Panc1 (cell line): ENCODE measurements around the gene NINJ2. TPM values are rescaled to one million over a fixed set of nuclear protein-coding genes. Genes with fewer than 3 reads are reported as not detected.

Experiments
- ATAC-seq: fragments of 200-7000 bp; cut with Tn5 transposase; 2 replicates; pipeline ENCODE4 v1.9.1; 2020; ENCODE audit warnings: mild to moderate bottlenecking, moderate library complexity
- BruUV-seq: library from RNA; stranded (reverse); fragments of 400-500 nt; replicated peaks from 2 replicates; lab custom pipeline; 2021; lab: Mats Ljungman, UMichigan
- CTCF ChIA-PET: fragments of 300-600 bp; sonication (Branson Sonifier 250); formaldehyde crosslinking; loops from one replicate; lab custom pipeline; 2022; ENCODE audit warnings: antibody characterized with exemption; lab: Charles Lee
- POLR2A ChIA-PET: fragments of 300-600 bp; sonication (Branson Sonifier 250); formaldehyde crosslinking; loops from one replicate; lab custom pipeline; 2022; ENCODE audit warnings: antibody characterized with exemption; lab: Charles Lee
- DNase-seq: peaks from one replicate; pipeline ENCODE4 v3.0.0-alpha.2; 2010; ENCODE audit warnings: low read depth, low spot score
- H3K27ac ChIP-seq: 2 replicates; pipeline ENCODE4 v1.5.1; 2011; ENCODE audit warnings: mild to moderate bottlenecking, low read length, inconsistent platforms
- H3K27me3 ChIP-seq: fragments of 200-500 bp; sonication (Bioruptor generic); 2 replicates; pipeline ENCODE4 v1.6.0; 2014; ENCODE audit warnings: low read length, inconsistent platforms; ENCODE audit not compliant: control insufficient read depth, insufficient read depth
- H3K36me3 ChIP-seq: fragments of 200-500 bp; sonication (Bioruptor generic); 2 replicates; pipeline ENCODE4 v1.5.1; 2014; ENCODE audit warnings: inconsistent platforms, mild to moderate bottlenecking, low read length, moderate library complexity; ENCODE audit not compliant: control insufficient read depth, insufficient read depth
- H3K4me1 ChIP-seq: 2 replicates; pipeline ENCODE4 v1.5.1; 2011; ENCODE audit warnings: inconsistent platforms, mild to moderate bottlenecking, low read length, moderate library complexity; ENCODE audit not compliant: control insufficient read depth, insufficient read depth
- H3K4me3 ChIP-seq, 2 experiments: 2 replicates each; pipeline ENCODE4 v1.5.1; 2011 to 2012; ENCODE audit warnings: low read depth in 2 of 2, low read length in 2 of 2, mild to moderate bottlenecking in 2 of 2, inconsistent platforms in 1 of 2, moderate library complexity in 1 of 2
- H3K9me3 ChIP-seq: fragments of 200-500 bp; sonication (Bioruptor generic); 2 replicates; pipeline ENCODE4 v1.5.1; 2014; ENCODE audit warnings: low read depth, mild to moderate bottlenecking, inconsistent platforms, low read length, moderate library complexity; ENCODE audit not compliant: control insufficient read depth, insufficient read depth
- POLR2AphosphoS5 ChIP-seq: IDR thresholded peaks from 2 replicates; pipeline ENCODE4 v1.6.1; 2012; ENCODE audit warnings: mild to moderate bottlenecking, low read depth, low read length, moderate library complexity
- SIN3A ChIP-seq: IDR thresholded peaks from 2 replicates; pipeline ENCODE4 v1.6.1; 2012; ENCODE audit warnings: low read depth, mild to moderate bottlenecking, low read length, moderate library complexity, borderline replicate concordance; ENCODE audit not compliant: insufficient read depth
- TCF7L2 ChIP-seq: IDR thresholded peaks from 2 replicates; pipeline ENCODE4 v1.6.1; 2011; ENCODE audit warnings: mild to moderate bottlenecking, low read depth, low read length, inconsistent platforms
- in situ Hi-C: cut with HindIII; loops from 2 replicates; pipeline ENCODE4 v1.10.0; 2016; ENCODE audit warnings: low sequenced_read_pairs, low pct_unique_long_range_greater_than_20kb
- intact Hi-C: fragments of 100-400 bp; cut with micrococcal nuclease; formaldehyde crosslinking; loops from one replicate; pipeline ENCODE4 v1.10.0; 2022; ENCODE audit not compliant: unreplicated experiment
- total RNA-seq: library from RNA; stranded (reverse); gene quantifications from one replicate; pipeline ENCODE4 v1.2.1, GENCODE V29; 2021; ENCODE audit not compliant: unreplicated experiment
- TF ChIP-seq, protein P1 (sequence below): fragments of 450-650 bp; IDR thresholded peaks from 2 replicates; pipeline ENCODE4 v1.5.1; 2017; ENCODE audit warnings: mild to moderate bottlenecking
- TF ChIP-seq, protein P2 (sequence below), 2 experiments: IDR thresholded peaks; 2 replicates each; pipeline ENCODE4 v1.6.1; 2011 to 2012; ENCODE audit warnings: low read depth in 2 of 2, control low read depth in 1 of 2, low read length in 1 of 2, mild to moderate bottlenecking in 1 of 2, moderate library complexity in 1 of 2; ENCODE audit not compliant: insufficient read depth in 1 of 2

NINJ2 gene
- total RNA-seq, 1 experiment from 2014 or later: 1.9 TPM

DNA sequence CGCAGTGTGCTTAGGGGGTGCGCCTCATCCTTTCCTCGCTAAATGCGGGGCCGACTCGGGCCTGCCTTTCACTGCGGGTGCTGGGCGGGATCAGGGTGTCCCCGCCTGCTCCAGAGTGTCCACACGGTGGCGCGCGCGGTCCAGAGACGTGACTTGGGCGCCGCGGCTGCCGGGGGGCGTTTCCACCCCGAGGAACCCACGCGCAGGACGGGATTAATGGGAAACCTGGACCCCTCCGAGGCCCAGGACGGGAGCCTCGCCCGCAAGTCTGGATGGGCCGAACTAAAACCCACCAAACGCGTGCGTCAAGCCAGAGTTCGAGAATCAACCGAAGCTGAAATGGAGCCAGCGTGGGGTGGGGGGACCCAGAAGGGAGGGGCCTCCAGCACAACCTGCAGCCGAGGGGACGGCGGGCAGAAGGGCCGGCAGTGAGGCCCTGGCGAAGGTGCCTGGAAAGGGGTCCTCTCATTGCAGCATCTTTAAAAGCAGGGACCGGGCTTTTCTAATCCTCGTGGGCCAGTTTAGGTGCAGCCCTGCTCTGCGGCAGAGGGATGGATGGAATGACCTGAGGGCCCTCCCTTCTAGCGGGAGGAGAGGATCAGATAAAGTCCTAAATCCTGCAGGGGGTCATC, 93.3 kb downstream of the NINJ2 start:
- in situ Hi-C loops (no loop called here), intact Hi-C loops (loop anchor here (10.0 kb wide), 1 partner anchor 65 kb away; no protein-coding TSS in a partner anchor)
- Histone ChIP-seq H3K4me1 (peaks cover 14% of the 10 kb centered on the region), H3K9me3 (no peaks in the 10 kb centered on the region), H3K36me3 (no peaks in the 10 kb centered on the region), H3K4me3 (peak overlapping the region; percentile 53 to 78), H3K27ac (peak overlapping the region; percentile 98), H3K27me3 (no peaks in the 10 kb centered on the region)
- TF ChIP-seq POLR2AphosphoS5 (peak; percentile 27; the same call in 1 of the 2 replicates), TCF7L2 (no peak)
- TF ChIP-seq, protein P1, sequence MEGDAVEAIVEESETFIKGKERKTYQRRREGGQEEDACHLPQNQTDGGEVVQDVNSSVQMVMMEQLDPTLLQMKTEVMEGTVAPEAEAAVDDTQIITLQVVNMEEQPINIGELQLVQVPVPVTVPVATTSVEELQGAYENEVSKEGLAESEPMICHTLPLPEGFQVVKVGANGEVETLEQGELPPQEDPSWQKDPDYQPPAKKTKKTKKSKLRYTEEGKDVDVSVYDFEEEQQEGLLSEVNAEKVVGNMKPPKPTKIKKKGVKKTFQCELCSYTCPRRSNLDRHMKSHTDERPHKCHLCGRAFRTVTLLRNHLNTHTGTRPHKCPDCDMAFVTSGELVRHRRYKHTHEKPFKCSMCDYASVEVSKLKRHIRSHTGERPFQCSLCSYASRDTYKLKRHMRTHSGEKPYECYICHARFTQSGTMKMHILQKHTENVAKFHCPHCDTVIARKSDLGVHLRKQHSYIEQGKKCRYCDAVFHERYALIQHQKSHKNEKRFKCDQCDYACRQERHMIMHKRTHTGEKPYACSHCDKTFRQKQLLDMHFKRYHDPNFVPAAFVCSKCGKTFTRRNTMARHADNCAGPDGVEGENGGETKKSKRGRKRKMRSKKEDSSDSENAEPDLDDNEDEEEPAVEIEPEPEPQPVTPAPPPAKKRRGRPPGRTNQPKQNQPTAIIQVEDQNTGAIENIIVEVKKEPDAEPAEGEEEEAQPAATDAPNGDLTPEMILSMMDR: peak; percentile 90
- CTCF ChIA-PET: interaction anchor here (0.6 to 1.1 kb wide), 3 partner anchors 36 to 288 kb away, joined by 3 to 4 read pairs (median 3); no protein-coding TSS in a partner anchor
- BruUV-seq: no TSS peak
- ATAC-seq (peak; percentile 62), DNase-seq (peak; percentile 18)
- POLR2A ChIA-PET: interaction anchor here (0.5 kb wide), 1 partner anchor 350 kb away, joined by 3 read pairs; no protein-coding TSS in a partner anchor

DNA sequence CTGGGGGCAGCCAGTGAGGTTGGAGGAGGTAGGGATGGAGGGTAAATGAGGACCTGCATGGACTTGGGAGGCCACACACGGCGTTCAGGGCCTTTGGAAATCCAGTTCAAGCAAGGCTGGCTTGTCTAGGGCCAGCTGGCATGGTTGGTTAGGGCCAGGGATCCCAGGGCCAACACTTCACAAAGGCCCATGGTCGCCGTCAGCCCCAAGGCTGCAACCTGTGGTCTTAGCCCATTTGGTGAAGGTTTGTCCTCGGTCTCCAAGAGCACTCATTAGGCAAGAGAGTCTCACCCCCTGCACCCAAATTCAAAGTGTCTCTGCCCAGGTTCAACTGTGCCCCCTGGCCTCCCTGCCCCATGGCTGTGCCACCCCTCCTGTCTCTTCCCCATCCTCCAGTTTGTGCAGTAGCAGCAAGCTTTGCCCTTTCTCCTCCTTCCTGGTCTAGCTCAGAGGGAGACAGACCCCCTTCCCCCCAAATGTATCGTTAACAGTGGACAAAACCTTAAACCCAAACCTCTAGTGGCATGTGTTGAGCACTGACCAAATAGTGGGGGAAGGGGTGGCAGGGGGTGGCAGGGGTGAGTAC, 94.1 kb downstream of the NINJ2 start:
- in situ Hi-C loops (no loop called here), intact Hi-C loops (no loop called here)
- Histone ChIP-seq H3K27me3 (no peaks in the 10 kb centered on the region), H3K27ac (peak overlapping the region; percentile 98), H3K36me3 (no peaks in the 10 kb centered on the region), H3K4me1 (peaks cover 12% of the 10 kb centered on the region), H3K9me3 (no peaks in the 10 kb centered on the region), H3K4me3 (peak overlapping the region in 1 of 2 experiments; percentile 78; a peak in 2 of 4 replicates)
- ChIA-PET CTCF (no interaction called here), POLR2A (no interaction called here)
- no TSS peak for BruUV-seq
- ATAC-seq (no peak), DNase-seq (no peak)
- TF ChIP-seq, protein P1: no peak
- TF ChIP-seq SIN3A: no peak
- no peak for TF ChIP-seq TCF7L2

DNA sequence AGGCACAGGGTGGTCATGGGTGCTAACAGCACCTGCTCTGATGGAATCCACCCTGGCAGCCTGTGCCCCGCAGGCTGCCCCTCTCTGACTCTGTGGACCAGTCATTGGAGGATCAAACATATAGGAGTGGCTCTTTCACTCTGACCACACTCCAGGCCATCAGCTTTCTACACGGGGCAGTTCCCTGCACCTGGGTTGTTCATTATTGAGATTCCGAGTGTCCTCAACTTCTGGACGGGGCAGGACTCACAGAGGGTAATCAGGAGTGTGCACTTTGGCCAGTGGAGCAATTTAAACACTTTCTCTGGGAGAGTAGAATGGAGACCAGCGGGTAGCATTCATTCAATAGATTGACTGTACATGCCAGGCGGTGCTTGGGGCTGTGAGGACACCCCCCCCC, 94.8 kb downstream of the NINJ2 start:
- no TSS peak for BruUV-seq
- CTCF ChIA-PET: no interaction called here
- intact Hi-C loops: no loop called here
- H3K4me3 ChIP-seq: no peak overlapping the region
- POLR2A ChIA-PET: no interaction called here
- no peak for DNase-seq
- TF ChIP-seq, protein P1: no peak
- no peak for TF ChIP-seq SIN3A
- no peak for TF ChIP-seq TCF7L2
- TF ChIP-seq POLR2AphosphoS5: no peak
- TF ChIP-seq, protein P2, sequence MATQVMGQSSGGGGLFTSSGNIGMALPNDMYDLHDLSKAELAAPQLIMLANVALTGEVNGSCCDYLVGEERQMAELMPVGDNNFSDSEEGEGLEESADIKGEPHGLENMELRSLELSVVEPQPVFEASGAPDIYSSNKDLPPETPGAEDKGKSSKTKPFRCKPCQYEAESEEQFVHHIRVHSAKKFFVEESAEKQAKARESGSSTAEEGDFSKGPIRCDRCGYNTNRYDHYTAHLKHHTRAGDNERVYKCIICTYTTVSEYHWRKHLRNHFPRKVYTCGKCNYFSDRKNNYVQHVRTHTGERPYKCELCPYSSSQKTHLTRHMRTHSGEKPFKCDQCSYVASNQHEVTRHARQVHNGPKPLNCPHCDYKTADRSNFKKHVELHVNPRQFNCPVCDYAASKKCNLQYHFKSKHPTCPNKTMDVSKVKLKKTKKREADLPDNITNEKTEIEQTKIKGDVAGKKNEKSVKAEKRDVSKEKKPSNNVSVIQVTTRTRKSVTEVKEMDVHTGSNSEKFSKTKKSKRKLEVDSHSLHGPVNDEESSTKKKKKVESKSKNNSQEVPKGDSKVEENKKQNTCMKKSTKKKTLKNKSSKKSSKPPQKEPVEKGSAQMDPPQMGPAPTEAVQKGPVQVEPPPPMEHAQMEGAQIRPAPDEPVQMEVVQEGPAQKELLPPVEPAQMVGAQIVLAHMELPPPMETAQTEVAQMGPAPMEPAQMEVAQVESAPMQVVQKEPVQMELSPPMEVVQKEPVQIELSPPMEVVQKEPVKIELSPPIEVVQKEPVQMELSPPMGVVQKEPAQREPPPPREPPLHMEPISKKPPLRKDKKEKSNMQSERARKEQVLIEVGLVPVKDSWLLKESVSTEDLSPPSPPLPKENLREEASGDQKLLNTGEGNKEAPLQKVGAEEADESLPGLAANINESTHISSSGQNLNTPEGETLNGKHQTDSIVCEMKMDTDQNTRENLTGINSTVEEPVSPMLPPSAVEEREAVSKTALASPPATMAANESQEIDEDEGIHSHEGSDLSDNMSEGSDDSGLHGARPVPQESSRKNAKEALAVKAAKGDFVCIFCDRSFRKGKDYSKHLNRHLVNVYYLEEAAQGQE (IDR thresholded peaks at IDR 0.05; ENCODE audit: insufficient read depth in 1 of 2, low read depth in 2 of 2, low read length in 1 of 2): no peak
- in situ Hi-C loops: no loop called here
- ATAC-seq: no peak
- H3K9me3 ChIP-seq: no peaks in the 10 kb centered on the region
- H3K4me1 ChIP-seq: peaks cover 12% of the 10 kb centered on the region
- H3K27me3 ChIP-seq: no peaks in the 10 kb centered on the region
- H3K36me3 ChIP-seq: no peaks in the 10 kb centered on the region
- peak overlapping the region; percentile 23; the same call in 1 of the 2 replicates for H3K27ac ChIP-seq
